Stomach (tissue), 4 donors: ENCODE data around the gene ULK4.

Experiments used
- CTCF ChIP-seq, 7 experiments: fragments of 450-650 bp in 4 of 7; fragments of 200-600 bp in 3 of 7; sonication (generic) in 3 of 7; IDR thresholded peaks; one replicate each; pipeline ENCODE4 v1.5.1; 2016 to 2019; ENCODE audit warnings: antibody characterized with exemption in 7 of 7, control low read depth in 2 of 7, mild to moderate bottlenecking in 1 of 7
- EP300 ChIP-seq: sonication (generic); formaldehyde crosslinking; IDR thresholded peaks from one replicate; pipeline ENCODE4 v1.6.1; 2017; ENCODE audit warnings: antibody characterized with exemption

- no peak for TF ChIP-seq EP300
- TF ChIP-seq CTCF (IDR thresholded peaks at IDR 0.05): no peak
Measured at GRCh38 chr3:41573591-41573990, 388.3 kb downstream of the ULK4 start.
